Measurements from ENCODE around the gene LRMDA.

LRMDA gene

GRCh38 chr10:76172020-76172419, 740.6 kb downstream of the LRMDA start:
- POLR2A ChIA-PET = no interaction called here
- CTCF ChIA-PET = no interaction called here
- no peaks in the 10 kb centered on the region for H3K36me3 ChIP-seq (ENCODE audit: control insufficient read depth in 2 of 2, insufficient read depth in 1 of 2, low read length in 2 of 2)

DNA sequence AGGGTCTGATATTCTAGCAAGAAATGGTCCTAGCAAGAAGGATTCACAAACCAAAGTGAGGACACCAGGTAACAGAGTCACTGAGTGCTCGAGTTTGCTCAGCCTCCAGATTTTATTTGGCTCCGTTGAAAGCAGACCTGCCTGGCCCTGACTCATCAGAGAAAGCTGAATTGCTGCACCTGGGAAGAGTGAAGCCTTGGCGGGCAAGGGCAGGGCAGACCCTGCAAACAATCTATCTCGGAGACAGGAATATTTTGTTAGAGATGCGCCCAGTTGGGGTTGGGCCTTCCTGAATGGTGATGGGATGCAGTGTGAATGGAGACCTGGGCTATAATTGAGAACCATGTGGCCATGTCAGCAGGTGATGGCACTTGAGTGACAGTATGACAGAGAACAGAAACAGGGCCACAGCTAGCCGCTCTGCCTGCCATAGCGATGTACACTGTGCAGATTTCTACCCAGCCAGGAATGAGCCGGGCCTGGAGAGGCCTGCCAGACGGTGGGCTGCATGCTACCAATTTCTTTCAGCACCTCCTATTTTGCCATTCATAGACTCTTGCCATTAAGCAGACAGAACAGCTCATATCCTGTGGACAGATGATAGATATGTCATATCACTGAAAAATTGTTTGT, 744.2 kb downstream of the LRMDA start:
- Histone ChIP-seq H3K27ac (ENCODE audit: extremely low read depth, low read depth, low read length) (no peak overlapping the region), H3K36me3 (ENCODE audit: control insufficient read depth in 2 of 2, insufficient read depth in 1 of 2, low read length in 2 of 2) (no peaks in the 10 kb centered on the region), H3K4me3 (ENCODE audit: low read depth, low read length) (no peak overlapping the region), H3K4me1 (ENCODE audit: control insufficient read depth, insufficient read depth, low read length) (no peaks in the 10 kb centered on the region), H3K9me3 (ENCODE audit: control insufficient read depth, insufficient read depth, low read depth, low read length) (no peaks in the 10 kb centered on the region)
- ChIA-PET CTCF (interaction anchor here (0.5 to 1.1 kb wide), 2 partner anchors 32 to 139 kb away, joined by 4 read pairs; no protein-coding TSS in a partner anchor), POLR2A (no interaction called here)
- TF ChIP-seq SETDB1 (IDR thresholded peaks at IDR 0.05; ENCODE audit: insufficient read length, low read length) (no peak), ZNF776 (tag by site-specific recombination; IDR thresholded peaks at IDR 0.05; ENCODE audit: borderline replicate concordance) (no peak), KLF8 (tag by site-specific recombination; IDR thresholded peaks at IDR 0.05) (no peak), SP3 (tag by site-specific recombination; IDR thresholded peaks at IDR 0.05) (no peak), ZNF521 (tag by site-specific recombination; IDR thresholded peaks at IDR 0.05) (no peak), KLF7 (tag by site-specific recombination; IDR thresholded peaks at IDR 0.05; ENCODE audit: borderline replicate concordance) (no peak), ZFP37 (tag by site-specific recombination; IDR thresholded peaks at IDR 0.05) (no peak), KLF17 (tag by site-specific recombination; IDR thresholded peaks at IDR 0.05) (no peak), ZNF791 (tag by site-specific recombination; IDR thresholded peaks at IDR 0.05) (no peak), ZNF138 (tag by site-specific recombination; IDR thresholded peaks at IDR 0.05; ENCODE audit: borderline replicate concordance) (no peak), ZNF701 (tag by site-specific recombination; IDR thresholded peaks at IDR 0.05) (no peak)
- TF ChIP-seq, protein P1, sequence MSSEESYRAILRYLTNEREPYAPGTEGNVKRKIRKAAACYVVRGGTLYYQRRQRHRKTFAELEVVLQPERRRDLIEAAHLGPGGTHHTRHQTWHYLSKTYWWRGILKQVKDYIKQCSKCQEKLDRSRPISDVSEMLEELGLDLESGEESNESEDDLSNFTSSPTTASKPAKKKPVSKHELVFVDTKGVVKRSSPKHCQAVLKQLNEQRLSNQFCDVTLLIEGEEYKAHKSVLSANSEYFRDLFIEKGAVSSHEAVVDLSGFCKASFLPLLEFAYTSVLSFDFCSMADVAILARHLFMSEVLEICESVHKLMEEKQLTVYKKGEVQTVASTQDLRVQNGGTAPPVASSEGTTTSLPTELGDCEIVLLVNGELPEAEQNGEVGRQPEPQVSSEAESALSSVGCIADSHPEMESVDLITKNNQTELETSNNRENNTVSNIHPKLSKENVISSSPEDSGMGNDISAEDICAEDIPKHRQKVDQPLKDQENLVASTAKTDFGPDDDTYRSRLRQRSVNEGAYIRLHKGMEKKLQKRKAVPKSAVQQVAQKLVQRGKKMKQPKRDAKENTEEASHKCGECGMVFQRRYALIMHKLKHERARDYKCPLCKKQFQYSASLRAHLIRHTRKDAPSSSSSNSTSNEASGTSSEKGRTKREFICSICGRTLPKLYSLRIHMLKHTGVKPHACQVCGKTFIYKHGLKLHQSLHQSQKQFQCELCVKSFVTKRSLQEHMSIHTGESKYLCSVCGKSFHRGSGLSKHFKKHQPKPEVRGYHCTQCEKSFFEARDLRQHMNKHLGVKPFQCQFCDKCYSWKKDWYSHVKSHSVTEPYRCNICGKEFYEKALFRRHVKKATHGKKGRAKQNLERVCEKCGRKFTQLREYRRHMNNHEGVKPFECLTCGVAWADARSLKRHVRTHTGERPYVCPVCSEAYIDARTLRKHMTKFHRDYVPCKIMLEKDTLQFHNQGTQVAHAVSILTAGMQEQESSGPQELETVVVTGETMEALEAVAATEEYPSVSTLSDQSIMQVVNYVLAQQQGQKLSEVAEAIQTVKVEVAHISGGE (tag by site-specific recombination; conservative IDR thresholded peaks at IDR 0.05; ENCODE audit: low read depth) = no peak

More at GRCh38 chr10:76172020-76172419, 740.6 kb downstream of the LRMDA start:
- no peaks in the 10 kb centered on the region for H3K4me1 ChIP-seq (ENCODE audit: control insufficient read depth, insufficient read depth, low read length)
- H3K27ac ChIP-seq (ENCODE audit: extremely low read depth, low read depth, low read length) = no peak overlapping the region
- TF ChIP-seq ZFP41 (tag by site-specific recombination; IDR thresholded peaks at IDR 0.05; ENCODE audit: borderline replicate concordance) = no peak
- TF ChIP-seq ZNF19 (tag by site-specific recombination; IDR thresholded peaks at IDR 0.05; ENCODE audit: low read depth) = no peak
- TF ChIP-seq ZNF561 (tag by site-specific recombination; IDR thresholded peaks at IDR 0.05; ENCODE audit: borderline replicate concordance) = no peak
- no peak for TF ChIP-seq ZNF777 (tag by site-specific recombination; IDR thresholded peaks at IDR 0.05; ENCODE audit: borderline replicate concordance)
- TF ChIP-seq ZNF707 (tag by site-specific recombination; IDR thresholded peaks at IDR 0.05) = no peak
- no peak for TF ChIP-seq FEZF1 (tag by site-specific recombination; IDR thresholded peaks at IDR 0.05)
- no peak for TF ChIP-seq ZFP37 (tag by site-specific recombination; IDR thresholded peaks at IDR 0.05)
- no peaks in the 10 kb centered on the region for H3K9me3 ChIP-seq (ENCODE audit: control insufficient read depth, insufficient read depth, low read depth, low read length)
- H3K4me3 ChIP-seq (ENCODE audit: low read depth, low read length) = no peak overlapping the region

GRCh38 chr10:76176166-76176550, 744.7 kb downstream of the LRMDA start:
- ChIA-PET POLR2A (no interaction called here), CTCF (interaction anchor here (0.5 kb wide), 1 partner anchor 32 kb away, joined by 4 read pairs; no protein-coding TSS in a partner anchor)
- Histone ChIP-seq H3K9me3 (ENCODE audit: control insufficient read depth, insufficient read depth, low read depth, low read length) (no peaks in the 10 kb centered on the region), H3K4me3 (ENCODE audit: low read depth, low read length) (no peak overlapping the region), H3K36me3 (ENCODE audit: control insufficient read depth in 2 of 2, insufficient read depth in 1 of 2, low read length in 2 of 2) (no peaks in the 10 kb centered on the region), H3K4me1 (ENCODE audit: control insufficient read depth, insufficient read depth, low read length) (no peaks in the 10 kb centered on the region), H3K27ac (ENCODE audit: extremely low read depth, low read depth, low read length) (no peak overlapping the region)
- TF ChIP-seq KLF8 (tag by site-specific recombination; IDR thresholded peaks at IDR 0.05) (no peak), ZNF19 (tag by site-specific recombination; IDR thresholded peaks at IDR 0.05; ENCODE audit: low read depth) (no peak), OVOL3 (tag by site-specific recombination; IDR thresholded peaks at IDR 0.05) (no peak), KLF7 (tag by site-specific recombination; IDR thresholded peaks at IDR 0.05; ENCODE audit: borderline replicate concordance) (no peak), ZNF692 (tag by site-specific recombination; IDR thresholded peaks at IDR 0.05) (no peak), ZNF423 (tag by site-specific recombination; IDR thresholded peaks at IDR 0.05) (no peak), ZNF549 (tag by site-specific recombination; IDR thresholded peaks at IDR 0.05) (no peak), ZNF777 (tag by site-specific recombination; IDR thresholded peaks at IDR 0.05; ENCODE audit: borderline replicate concordance) (no peak), ZNF302 (tag by site-specific recombination; IDR thresholded peaks at IDR 0.05; ENCODE audit: low read depth) (no peak)
- TF ChIP-seq, protein P2, sequence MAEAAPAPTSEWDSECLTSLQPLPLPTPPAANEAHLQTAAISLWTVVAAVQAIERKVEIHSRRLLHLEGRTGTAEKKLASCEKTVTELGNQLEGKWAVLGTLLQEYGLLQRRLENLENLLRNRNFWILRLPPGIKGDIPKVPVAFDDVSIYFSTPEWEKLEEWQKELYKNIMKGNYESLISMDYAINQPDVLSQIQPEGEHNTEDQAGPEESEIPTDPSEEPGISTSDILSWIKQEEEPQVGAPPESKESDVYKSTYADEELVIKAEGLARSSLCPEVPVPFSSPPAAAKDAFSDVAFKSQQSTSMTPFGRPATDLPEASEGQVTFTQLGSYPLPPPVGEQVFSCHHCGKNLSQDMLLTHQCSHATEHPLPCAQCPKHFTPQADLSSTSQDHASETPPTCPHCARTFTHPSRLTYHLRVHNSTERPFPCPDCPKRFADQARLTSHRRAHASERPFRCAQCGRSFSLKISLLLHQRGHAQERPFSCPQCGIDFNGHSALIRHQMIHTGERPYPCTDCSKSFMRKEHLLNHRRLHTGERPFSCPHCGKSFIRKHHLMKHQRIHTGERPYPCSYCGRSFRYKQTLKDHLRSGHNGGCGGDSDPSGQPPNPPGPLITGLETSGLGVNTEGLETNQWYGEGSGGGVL (tag by site-specific recombination; IDR thresholded peaks at IDR 0.05) = no peak
